HL-60 (cell line): Measurements from ENCODE around the gene EEF2K.

Source experiments
- DNase-seq, 2 experiments: peaks; one replicate each; pipeline ENCODE4 v3.0.0-alpha.2; 2010 to 2020; ENCODE audit warnings: low read depth in 1 of 2, low spot score in 1 of 2
- H3K27ac ChIP-seq: fragments of 250-450 bp; sonication (Bioruptor Pico); replicated peaks from 2 replicates; pipeline ENCODE4 v1.5.1; 2020; ENCODE audit warnings: mild to moderate bottlenecking, moderate library complexity
- H3K27me3 ChIP-seq: fragments of 250-450 bp; sonication (Bioruptor Pico); 2 replicates; pipeline ENCODE4 v1.5.1; 2021; ENCODE audit warnings: mild to moderate bottlenecking, moderate library complexity; ENCODE audit not compliant: insufficient read depth, poor library complexity, severe bottlenecking
- H3K4me3 ChIP-seq: replicated peaks from 2 replicates; pipeline ENCODE4 v1.5.1; 2011; ENCODE audit warnings: mild to moderate bottlenecking, control low read depth, low read length; ENCODE audit not compliant: insufficient read depth
- CTCF ChIP-seq: IDR thresholded peaks from one replicate; pipeline ENCODE4 v1.5.1; 2011; ENCODE audit warnings: low read length, control low read depth, inconsistent platforms; ENCODE audit not compliant: insufficient read depth
- GABPA ChIP-seq: IDR thresholded peaks from 2 replicates; pipeline ENCODE4 v1.6.1; 2012; ENCODE audit warnings: low read depth
- POLR2AphosphoS5 ChIP-seq: IDR thresholded peaks from 2 replicates; pipeline ENCODE4 v1.6.1; 2012; ENCODE audit warnings: low read depth
- REST ChIP-seq: IDR thresholded peaks from 2 replicates; pipeline ENCODE4 v1.6.1; 2012; ENCODE audit warnings: low read depth; ENCODE audit not compliant: insufficient replicate concordance
- SPI1 ChIP-seq: IDR thresholded peaks from 2 replicates; pipeline ENCODE4 v1.6.1; 2012; ENCODE audit warnings: low read depth, mild to moderate bottlenecking, borderline replicate concordance

The EEF2K gene

GRCh38 chr16:22297114-22297870, 91.2 kb downstream of the EEF2K start, which contains the start of gene POLR3E:
Gene POLR3E, plus strand, starts transcription at chr16:22297409. Its CDS starts 5,560 bp downstream, at chr16:22302969.
- no peaks in the 10 kb centered on the region for H3K27me3 ChIP-seq
- peak within 1 kb of the TSS; percentile 92 for H3K27ac ChIP-seq
- TF ChIP-seq GABPA: peak; percentile 45
- TF ChIP-seq POLR2AphosphoS5: no peak
- TF ChIP-seq REST: peak; percentile 51
- TF ChIP-seq CTCF: peak; percentile 73
- peak; percentile 51; the same call in 1 of the 2 replicates for TF ChIP-seq SPI1
- peak; percentile 94 to 98 for DNase-seq
- H3K4me3 ChIP-seq: peak within 1 kb of the TSS; percentile 95

- peak overlapping the region; percentile 95 for H3K4me3 ChIP-seq
- peak overlapping the region; percentile 92 for H3K27ac ChIP-seq
- TF ChIP-seq CTCF (no peak), REST (no peak), SPI1 (no peak), POLR2AphosphoS5 (peak; percentile 86), GABPA (no peak; the same call in 1 of the 2 replicates)
- H3K27me3 ChIP-seq: no peaks in the 10 kb centered on the region
- peak; percentile 46 to 77 for DNase-seq
Measured at GRCh38 chr16:22297871-22298733, 92.0 kb downstream of the EEF2K start.

GRCh38 chr16:22299036-22299435, 93.0 kb downstream of the EEF2K start:
- no peaks in the 10 kb centered on the region for H3K27me3 ChIP-seq
- no peak overlapping the region for H3K4me3 ChIP-seq
- TF ChIP-seq CTCF (no peak), GABPA (no peak), POLR2AphosphoS5 (no peak), SPI1 (no peak), REST (no peak)
- DNase-seq: no peak
- no peak overlapping the region for H3K27ac ChIP-seq
